ENCODE data around the gene SCARB1.

The SCARB1 gene

DNA sequence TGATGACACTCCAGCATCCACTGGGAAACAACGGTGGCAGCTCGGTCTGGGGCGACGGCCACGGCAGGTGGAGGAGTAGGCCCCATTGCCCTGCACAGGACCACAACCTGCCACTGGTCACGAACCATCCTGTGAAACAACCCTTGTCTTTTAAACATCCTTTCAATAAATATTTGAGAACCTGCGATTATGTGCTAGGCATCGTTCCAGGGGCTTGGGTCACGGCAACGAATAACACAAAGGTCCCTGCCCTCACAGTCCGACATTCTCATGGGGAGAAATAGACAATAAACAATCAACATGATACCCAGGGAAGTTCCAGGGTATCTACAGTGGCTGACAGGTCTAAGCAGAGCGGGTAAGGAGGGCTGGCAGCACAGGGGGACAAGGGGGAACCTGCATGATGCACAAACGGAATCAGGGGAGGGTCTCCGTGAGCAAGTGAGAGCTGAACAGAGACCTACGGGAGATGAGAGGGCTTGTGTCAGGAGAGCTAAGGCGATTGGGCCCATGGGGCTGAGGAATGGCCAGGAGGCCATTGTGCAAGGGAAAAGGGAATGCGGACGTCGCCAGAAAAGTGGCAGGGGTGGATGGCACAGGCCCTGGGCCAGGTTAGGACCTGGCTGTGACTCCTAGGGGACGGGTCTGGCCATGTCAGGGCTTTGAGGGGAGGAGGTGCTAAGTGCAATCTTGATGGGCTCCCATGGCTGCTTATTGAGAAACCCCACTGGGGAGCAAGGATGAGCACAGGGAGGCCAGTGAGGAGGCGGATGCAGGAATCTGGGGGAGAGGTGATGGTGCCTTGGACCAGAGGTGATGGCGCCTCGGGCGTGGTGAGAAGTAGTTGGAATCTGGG lies 9.7 kb downstream of the SCARB1 start:
- no peak for DNase-seq (ENCODE audit: low spot score)
- in situ Hi-C loops (cut with MboI; ENCODE audit: low sequenced_read_pairs, unreplicated experiment) = no loop called here
- TF ChIP-seq, protein P1, sequence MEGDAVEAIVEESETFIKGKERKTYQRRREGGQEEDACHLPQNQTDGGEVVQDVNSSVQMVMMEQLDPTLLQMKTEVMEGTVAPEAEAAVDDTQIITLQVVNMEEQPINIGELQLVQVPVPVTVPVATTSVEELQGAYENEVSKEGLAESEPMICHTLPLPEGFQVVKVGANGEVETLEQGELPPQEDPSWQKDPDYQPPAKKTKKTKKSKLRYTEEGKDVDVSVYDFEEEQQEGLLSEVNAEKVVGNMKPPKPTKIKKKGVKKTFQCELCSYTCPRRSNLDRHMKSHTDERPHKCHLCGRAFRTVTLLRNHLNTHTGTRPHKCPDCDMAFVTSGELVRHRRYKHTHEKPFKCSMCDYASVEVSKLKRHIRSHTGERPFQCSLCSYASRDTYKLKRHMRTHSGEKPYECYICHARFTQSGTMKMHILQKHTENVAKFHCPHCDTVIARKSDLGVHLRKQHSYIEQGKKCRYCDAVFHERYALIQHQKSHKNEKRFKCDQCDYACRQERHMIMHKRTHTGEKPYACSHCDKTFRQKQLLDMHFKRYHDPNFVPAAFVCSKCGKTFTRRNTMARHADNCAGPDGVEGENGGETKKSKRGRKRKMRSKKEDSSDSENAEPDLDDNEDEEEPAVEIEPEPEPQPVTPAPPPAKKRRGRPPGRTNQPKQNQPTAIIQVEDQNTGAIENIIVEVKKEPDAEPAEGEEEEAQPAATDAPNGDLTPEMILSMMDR (IDR thresholded peaks at IDR 0.05; ENCODE audit: borderline replicate concordance, control extremely low read depth, extremely low read depth, insufficient read depth, missing control alignments) = no peak

DNA sequence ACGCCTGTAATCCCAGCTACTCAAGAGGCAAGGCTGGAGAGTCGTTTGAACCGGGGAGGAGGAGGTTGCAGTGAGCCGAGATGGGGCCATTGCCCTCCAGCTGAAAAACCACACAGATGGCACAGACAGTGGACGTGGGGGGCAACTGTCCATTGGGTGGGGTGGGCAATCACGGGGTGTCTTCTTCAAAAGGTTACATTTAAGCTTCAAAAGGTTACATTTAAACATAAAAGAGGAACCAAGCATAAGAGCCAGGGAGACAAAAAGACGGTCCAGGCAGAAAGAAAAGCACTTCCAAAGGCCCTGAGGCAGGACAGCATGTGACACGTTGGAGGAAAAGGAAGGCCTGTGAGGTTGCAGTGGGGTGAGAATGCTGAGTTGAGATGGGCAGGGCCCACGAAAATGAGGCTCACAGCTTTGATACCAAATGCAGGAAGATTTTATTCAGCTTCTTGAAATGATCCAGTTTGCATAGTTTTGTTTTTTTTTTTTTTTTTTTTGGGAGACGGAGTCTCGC lies 10.7 kb downstream of the SCARB1 start:
- in situ Hi-C loops (cut with MboI; ENCODE audit: low sequenced_read_pairs, unreplicated experiment) = no loop called here
- DNase-seq (ENCODE audit: low spot score) = no peak
- TF ChIP-seq, protein P1 (IDR thresholded peaks at IDR 0.05; ENCODE audit: borderline replicate concordance, control extremely low read depth, extremely low read depth, insufficient read depth, missing control alignments) = no peak

DNA sequence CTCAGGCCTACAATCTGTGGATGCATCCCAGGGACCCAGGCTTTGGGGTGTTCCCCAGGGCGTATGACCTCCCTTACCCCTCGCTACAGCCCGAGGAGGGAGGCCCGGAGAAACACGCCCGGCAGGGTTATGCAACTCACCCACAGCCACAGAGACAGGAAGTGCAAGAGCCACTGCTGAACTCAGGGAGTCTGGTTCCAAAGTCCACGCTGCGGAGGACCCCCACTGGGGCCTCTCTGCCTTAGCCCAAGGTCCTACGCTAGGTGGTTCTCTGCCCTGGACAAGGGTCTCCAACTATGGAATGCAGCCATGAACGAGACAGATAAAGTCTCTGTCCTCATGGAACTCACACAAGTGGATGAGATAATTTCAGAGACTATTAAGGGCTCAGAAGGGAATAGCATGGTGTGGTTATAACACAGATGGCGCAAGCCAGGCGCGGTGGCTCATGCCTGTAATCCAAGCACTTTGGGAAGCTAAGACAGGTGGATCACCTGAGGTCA lies 11.3 kb downstream of the SCARB1 start:
- no peak for DNase-seq (ENCODE audit: low spot score)
- TF ChIP-seq, protein P1 (IDR thresholded peaks at IDR 0.05; ENCODE audit: borderline replicate concordance, control extremely low read depth, extremely low read depth, insufficient read depth, missing control alignments) = no peak
- in situ Hi-C loops (cut with MboI; ENCODE audit: low sequenced_read_pairs, unreplicated experiment) = no loop called here

DNA sequence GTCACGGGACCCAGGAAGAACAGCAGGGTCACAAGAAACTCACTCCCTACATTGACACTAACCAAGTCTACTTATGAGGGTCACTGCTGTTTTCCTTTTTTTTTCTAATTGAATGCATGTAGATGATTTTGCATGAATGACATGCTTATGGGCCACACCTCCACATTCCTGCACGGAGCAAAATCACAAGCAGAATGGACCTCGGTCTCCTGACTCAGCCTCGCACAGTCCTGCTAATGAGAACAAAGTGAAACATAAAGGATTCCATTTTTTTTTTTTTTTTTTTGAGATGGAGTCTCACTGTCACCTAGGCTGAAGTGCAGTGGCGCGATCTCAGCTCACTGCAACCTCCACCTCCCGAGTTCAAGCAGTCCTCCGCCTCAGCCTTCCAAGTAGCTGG lies 12.3 kb downstream of the SCARB1 start:
- in situ Hi-C loops (cut with MboI; ENCODE audit: low sequenced_read_pairs, unreplicated experiment) = no loop called here
- TF ChIP-seq, protein P1 (IDR thresholded peaks at IDR 0.05; ENCODE audit: borderline replicate concordance, control extremely low read depth, extremely low read depth, insufficient read depth, missing control alignments) = no peak
- DNase-seq (ENCODE audit: low spot score) = no peak

DNA sequence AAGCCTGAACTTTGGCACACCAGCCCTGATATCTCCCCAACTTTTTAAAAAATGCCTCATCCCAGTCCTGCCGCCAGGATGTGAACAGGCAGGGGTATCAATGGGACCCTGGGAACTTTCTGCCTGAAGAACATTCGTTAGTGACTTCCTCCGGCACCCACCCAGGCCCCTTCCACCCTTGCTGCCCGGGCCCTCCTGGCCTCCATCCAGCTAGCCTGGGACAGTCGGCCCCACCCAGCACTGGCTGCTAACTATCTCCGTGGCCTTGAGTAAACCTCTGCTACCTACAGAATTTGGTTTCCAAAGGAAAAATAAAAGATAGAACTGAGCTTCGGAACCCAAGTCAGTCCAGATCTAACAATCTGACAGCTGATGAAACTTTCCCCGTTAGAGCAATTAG lies 14.3 kb downstream of the SCARB1 start:
- TF ChIP-seq, protein P1 (IDR thresholded peaks at IDR 0.05; ENCODE audit: borderline replicate concordance, control extremely low read depth, extremely low read depth, insufficient read depth, missing control alignments) = no peak
- DNase-seq (ENCODE audit: low spot score) = no peak
- in situ Hi-C loops (cut with MboI; ENCODE audit: low sequenced_read_pairs, unreplicated experiment) = no loop called here

DNA sequence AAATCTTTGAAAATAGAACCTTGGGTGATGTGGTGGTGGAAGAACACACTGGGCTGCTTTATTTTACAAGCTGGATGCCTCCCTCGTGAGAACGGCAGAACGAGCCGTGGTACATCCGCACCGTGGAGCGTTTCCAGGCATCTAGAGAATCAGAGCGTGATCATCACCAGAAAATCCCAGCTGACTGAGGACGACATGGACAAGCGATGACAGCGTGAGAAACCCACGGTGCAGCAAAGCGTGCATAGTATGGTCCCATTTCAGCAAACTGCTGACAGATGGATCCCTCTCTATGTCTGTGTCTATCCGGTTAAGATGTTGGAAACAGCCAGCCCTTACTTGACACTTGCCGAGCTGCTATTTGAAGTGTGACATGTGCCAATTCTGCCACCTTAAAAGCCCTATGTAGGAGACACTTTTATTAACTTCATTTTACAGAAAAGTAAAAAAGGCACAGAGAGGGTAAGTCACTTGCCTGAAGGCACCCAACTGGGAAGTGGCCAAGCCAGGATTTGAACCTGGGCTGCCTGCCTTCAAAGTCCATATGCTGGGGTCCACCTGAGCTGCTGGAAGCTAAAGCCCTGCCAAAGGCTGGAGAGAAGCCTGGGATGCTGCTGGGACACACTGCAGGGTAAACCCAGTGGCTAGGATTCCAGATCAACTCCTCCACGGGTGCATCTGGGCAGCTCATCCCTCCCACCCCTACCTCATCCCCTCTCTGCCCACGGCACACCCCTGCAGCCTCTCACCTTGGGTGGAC lies 14.9 kb downstream of the SCARB1 start:
- TF ChIP-seq, protein P1 (IDR thresholded peaks at IDR 0.05; ENCODE audit: borderline replicate concordance, control extremely low read depth, extremely low read depth, insufficient read depth, missing control alignments) = no peak
- DNase-seq (ENCODE audit: low spot score) = no peak
- in situ Hi-C loops (cut with MboI; ENCODE audit: low sequenced_read_pairs, unreplicated experiment) = no loop called here
